IMR-90 (cell line): ENCODE measurements around the gene USP16.

Source experiments
- BHLHE40 ChIP-seq: fragments of 150-350 bp; IDR thresholded peaks from 2 replicates; pipeline ENCODE4 v1.6.1; 2016; ENCODE audit warnings: mild to moderate bottlenecking, low read depth, low read length
- CEBPB ChIP-seq: IDR thresholded peaks from 2 replicates; pipeline ENCODE4 v1.6.1; 2012; ENCODE audit warnings: low read depth, low read length, improper control_type of control experiment
- CHD1 ChIP-seq: IDR thresholded peaks from 2 replicates; pipeline ENCODE4 v1.6.1; 2012; ENCODE audit warnings: low read depth, low read length, improper control_type of control experiment
- FOS ChIP-seq: fragments of 150-350 bp; IDR thresholded peaks from 2 replicates; pipeline ENCODE4 v1.6.1; 2016; ENCODE audit warnings: low read depth, low read length
- MAZ ChIP-seq: IDR thresholded peaks from 2 replicates; pipeline ENCODE4 v1.6.1; 2012; ENCODE audit warnings: low read depth, mild to moderate bottlenecking, low read length, improper control_type of control experiment, moderate library complexity, borderline replicate concordance
- POLR2A ChIP-seq: IDR thresholded peaks from 2 replicates; pipeline ENCODE4 v1.6.1; 2012; ENCODE audit warnings: mild to moderate bottlenecking, low read depth, low read length
- RAD21 ChIP-seq: IDR thresholded peaks from 2 replicates; pipeline ENCODE4 v1.6.1; 2012; ENCODE audit warnings: low read length, improper control_type of control experiment
- RFX5 ChIP-seq: IDR thresholded peaks from 2 replicates; pipeline ENCODE4 v1.8.0; 2012; ENCODE audit warnings: low read depth, mild to moderate bottlenecking, low read length, moderate library complexity
- TF ChIP-seq, protein P1 (sequence below): conservative IDR thresholded peaks from 2 replicates; pipeline ENCODE4 v1.5.1; 2012; ENCODE audit warnings: mild to moderate bottlenecking, low read depth, low read length, improper control_type of control experiment
- TF ChIP-seq, protein P2 (sequence below): fragments of 150-350 bp; IDR thresholded peaks from 2 replicates; pipeline ENCODE4 v1.6.1; 2017; ENCODE audit warnings: mild to moderate bottlenecking, antibody characterized with exemption, low read length, low read depth

DNA sequence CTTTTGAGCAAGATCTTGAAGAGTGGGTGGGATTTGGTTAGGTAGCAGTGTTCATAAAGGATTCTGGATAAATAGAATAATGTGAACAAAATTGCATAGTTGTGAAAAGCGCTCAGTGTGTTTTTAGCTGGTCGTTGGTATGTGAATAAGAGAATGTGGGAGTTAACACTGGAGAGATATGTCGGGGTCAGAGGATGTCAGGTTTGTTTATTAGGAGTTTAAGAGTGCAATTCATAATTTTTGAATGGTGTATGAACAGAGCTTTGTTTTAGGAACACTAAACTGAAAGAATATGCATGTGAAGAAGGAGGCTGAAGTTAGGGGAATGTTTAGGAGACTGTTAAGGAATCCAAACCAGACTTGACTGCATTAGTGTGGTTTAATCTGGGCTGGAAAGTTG is 9.4 kb downstream of the USP16 start:
- TF ChIP-seq RAD21 (no peak), CEBPB (no peak), POLR2A (no peak), MAZ (no peak), CHD1 (no peak), RFX5 (no peak), FOS (no peak), BHLHE40 (no peak)
- TF ChIP-seq, protein P1, sequence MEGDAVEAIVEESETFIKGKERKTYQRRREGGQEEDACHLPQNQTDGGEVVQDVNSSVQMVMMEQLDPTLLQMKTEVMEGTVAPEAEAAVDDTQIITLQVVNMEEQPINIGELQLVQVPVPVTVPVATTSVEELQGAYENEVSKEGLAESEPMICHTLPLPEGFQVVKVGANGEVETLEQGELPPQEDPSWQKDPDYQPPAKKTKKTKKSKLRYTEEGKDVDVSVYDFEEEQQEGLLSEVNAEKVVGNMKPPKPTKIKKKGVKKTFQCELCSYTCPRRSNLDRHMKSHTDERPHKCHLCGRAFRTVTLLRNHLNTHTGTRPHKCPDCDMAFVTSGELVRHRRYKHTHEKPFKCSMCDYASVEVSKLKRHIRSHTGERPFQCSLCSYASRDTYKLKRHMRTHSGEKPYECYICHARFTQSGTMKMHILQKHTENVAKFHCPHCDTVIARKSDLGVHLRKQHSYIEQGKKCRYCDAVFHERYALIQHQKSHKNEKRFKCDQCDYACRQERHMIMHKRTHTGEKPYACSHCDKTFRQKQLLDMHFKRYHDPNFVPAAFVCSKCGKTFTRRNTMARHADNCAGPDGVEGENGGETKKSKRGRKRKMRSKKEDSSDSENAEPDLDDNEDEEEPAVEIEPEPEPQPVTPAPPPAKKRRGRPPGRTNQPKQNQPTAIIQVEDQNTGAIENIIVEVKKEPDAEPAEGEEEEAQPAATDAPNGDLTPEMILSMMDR = no peak
- TF ChIP-seq, protein P2, sequence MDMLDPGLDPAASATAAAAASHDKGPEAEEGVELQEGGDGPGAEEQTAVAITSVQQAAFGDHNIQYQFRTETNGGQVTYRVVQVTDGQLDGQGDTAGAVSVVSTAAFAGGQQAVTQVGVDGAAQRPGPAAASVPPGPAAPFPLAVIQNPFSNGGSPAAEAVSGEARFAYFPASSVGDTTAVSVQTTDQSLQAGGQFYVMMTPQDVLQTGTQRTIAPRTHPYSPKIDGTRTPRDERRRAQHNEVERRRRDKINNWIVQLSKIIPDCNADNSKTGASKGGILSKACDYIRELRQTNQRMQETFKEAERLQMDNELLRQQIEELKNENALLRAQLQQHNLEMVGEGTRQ = no peak
